ENCODE data around the gene TRMT10C. TPM values are rescaled to one million over a fixed set of nuclear protein-coding genes. Genes with fewer than 3 reads are reported as not detected.
"Not testable (repeated sequence)": the region's sequence is repeated elsewhere in the genome, so short reads cannot be mapped to it uniquely, and the experiment has no call there.

The TRMT10C gene
- total RNA-seq, 1 experiment from 2014 or later = 34.2 TPM

DNA sequence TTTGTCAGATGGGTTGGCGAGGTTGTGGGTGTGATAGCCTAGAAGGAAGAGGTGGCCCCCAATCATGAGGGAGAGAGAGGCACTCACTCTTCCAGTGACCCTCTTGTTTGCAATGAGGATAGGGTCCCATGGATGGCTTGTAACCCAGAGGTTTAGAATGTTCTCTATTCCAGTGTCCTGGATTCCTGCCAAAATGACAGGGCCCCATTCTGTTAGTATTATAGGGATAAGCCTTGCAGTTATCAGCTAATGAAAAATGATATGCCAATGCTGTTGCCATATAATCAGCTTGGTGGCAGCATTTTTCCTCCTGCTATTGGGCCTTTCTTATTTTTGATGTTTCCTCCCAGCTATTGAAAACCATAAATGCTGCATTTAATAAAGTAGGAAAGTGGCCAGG lies 25.4 kb upstream of the TRMT10C start:
- H3K36me3 ChIP-seq (ENCODE audit: low read depth) = no peaks in the 10 kb centered on the region
- CTCF ChIA-PET = no interaction called here
- H3K9me2 ChIP-seq (ENCODE audit: insufficient read depth) = no peaks in the 10 kb centered on the region
- no peaks in the 10 kb centered on the region for H3K79me2 ChIP-seq (ENCODE audit: low read depth)
- TF ChIP-seq, protein P1, sequence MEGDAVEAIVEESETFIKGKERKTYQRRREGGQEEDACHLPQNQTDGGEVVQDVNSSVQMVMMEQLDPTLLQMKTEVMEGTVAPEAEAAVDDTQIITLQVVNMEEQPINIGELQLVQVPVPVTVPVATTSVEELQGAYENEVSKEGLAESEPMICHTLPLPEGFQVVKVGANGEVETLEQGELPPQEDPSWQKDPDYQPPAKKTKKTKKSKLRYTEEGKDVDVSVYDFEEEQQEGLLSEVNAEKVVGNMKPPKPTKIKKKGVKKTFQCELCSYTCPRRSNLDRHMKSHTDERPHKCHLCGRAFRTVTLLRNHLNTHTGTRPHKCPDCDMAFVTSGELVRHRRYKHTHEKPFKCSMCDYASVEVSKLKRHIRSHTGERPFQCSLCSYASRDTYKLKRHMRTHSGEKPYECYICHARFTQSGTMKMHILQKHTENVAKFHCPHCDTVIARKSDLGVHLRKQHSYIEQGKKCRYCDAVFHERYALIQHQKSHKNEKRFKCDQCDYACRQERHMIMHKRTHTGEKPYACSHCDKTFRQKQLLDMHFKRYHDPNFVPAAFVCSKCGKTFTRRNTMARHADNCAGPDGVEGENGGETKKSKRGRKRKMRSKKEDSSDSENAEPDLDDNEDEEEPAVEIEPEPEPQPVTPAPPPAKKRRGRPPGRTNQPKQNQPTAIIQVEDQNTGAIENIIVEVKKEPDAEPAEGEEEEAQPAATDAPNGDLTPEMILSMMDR (conservative IDR thresholded peaks at IDR 0.05) = no peak
- no peak for TF ChIP-seq EZH2 (IDR thresholded peaks at IDR 0.05; ENCODE audit: low read depth)
- H3K4me2 ChIP-seq = no peak overlapping the region
- POLR2A ChIA-PET (ENCODE audit: unreplicated experiment) = no interaction called here
- no peak overlapping the region for H2AFZ ChIP-seq
- peaks cover 42% of the 10 kb centered on the region for H3K27me3 ChIP-seq (ENCODE audit: insufficient read depth, low read depth)
- H3F3A ChIP-seq (ENCODE audit: insufficient read depth, low read depth) = no peaks in the 10 kb centered on the region
- no TSS peak for BruUV-seq (replicated peaks)
- no peaks in the 10 kb centered on the region for H3K9me3 ChIP-seq (ENCODE audit: insufficient read depth, low read depth)
- intact Hi-C loops (cut with micrococcal nuclease; ENCODE audit: unreplicated experiment) = no loop called here
- no peaks in the 10 kb centered on the region for H4K20me1 ChIP-seq (ENCODE audit: insufficient read depth)
- H3K4me1 ChIP-seq (replicated peaks; ENCODE audit: insufficient read depth) = no peaks in the 10 kb centered on the region
- DNase-seq = no peak
- H3K4me3 ChIP-seq = no peak overlapping the region
- no peak overlapping the region for H3K27ac ChIP-seq

DNA sequence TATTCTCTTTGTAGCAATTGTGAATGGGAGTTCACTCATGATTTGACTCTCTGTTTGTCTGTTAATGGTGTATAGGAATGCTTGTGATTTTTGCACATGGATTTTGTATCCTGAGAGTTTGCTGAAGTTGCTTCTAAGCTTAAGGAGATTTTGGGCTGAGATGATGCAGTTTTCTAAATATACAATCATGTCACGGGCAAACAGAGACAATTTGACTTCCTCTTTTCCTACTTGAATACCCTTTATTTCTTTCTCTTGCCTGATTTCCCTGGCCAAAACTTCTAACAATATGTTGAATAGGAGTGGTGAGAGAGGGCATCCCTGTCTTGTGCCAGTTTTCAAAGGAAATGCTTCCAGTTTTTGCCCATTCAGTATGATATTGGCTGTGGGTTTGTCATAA lies 24.7 kb upstream of the TRMT10C start:
- BruUV-seq (replicated peaks); H3K79me2 ChIP-seq (ENCODE audit: low read depth); H3K27ac ChIP-seq; H3K4me1 ChIP-seq (replicated peaks; ENCODE audit: insufficient read depth); H3K4me3 ChIP-seq; H3K9me2 ChIP-seq (ENCODE audit: insufficient read depth); CTCF ChIA-PET; intact Hi-C loops (cut with micrococcal nuclease; ENCODE audit: unreplicated experiment); DNase-seq; H3K9me3 ChIP-seq (ENCODE audit: insufficient read depth, low read depth); POLR2A ChIA-PET (ENCODE audit: unreplicated experiment); H3K4me2 ChIP-seq; H2AFZ ChIP-seq; H3F3A ChIP-seq (ENCODE audit: insufficient read depth, low read depth); H3K36me3 ChIP-seq (ENCODE audit: low read depth); H4K20me1 ChIP-seq (ENCODE audit: insufficient read depth): not testable (repeated sequence)
- peaks cover 38% of the 10 kb centered on the region; the same call in 1 of the 2 replicates for H3K27me3 ChIP-seq (ENCODE audit: insufficient read depth, low read depth)

DNA sequence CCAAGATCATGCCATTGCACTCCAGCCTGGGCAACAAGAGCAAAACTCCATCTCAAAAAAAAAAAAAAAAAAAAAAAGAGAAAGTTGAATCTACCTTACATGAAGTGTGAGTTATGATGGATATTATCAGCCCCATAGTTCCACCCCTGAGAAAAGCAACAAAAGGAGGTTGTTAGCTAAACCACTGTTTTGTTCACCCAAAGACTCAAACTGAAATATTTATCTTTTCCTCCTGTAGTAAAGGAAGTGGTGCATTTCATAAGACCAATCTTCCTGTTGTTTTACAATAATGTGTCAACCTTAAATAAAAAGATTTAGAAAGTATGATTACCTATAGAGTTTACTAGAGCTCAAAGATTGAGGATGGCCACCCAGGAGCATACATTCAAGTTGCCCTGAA lies 18.7 kb upstream of the TRMT10C start:
- BruUV-seq (replicated peaks) = no TSS peak
- Histone ChIP-seq H3K27me3 (ENCODE audit: insufficient read depth, low read depth) (peaks cover 27% of the 10 kb centered on the region; the same call in 1 of the 2 replicates), H3K4me3 (no peak overlapping the region), H3K9me3 (ENCODE audit: insufficient read depth, low read depth) (no peaks in the 10 kb centered on the region), H3K36me3 (ENCODE audit: low read depth) (no peaks in the 10 kb centered on the region), H3K9me2 (ENCODE audit: insufficient read depth) (no peaks in the 10 kb centered on the region), H3K79me2 (ENCODE audit: low read depth) (no peaks in the 10 kb centered on the region), H4K20me1 (ENCODE audit: insufficient read depth) (no peaks in the 10 kb centered on the region), H3K27ac (no peak overlapping the region), H3F3A (ENCODE audit: insufficient read depth, low read depth) (no peaks in the 10 kb centered on the region), H3K4me2 (no peak overlapping the region), H3K4me1 (replicated peaks; ENCODE audit: insufficient read depth) (no peaks in the 10 kb centered on the region), H2AFZ (no peak overlapping the region)
- POLR2A ChIA-PET (ENCODE audit: unreplicated experiment) = no interaction called here
- TF ChIP-seq, protein P1 (conservative IDR thresholded peaks at IDR 0.05) = no peak
- TF ChIP-seq EZH2 (IDR thresholded peaks at IDR 0.05; ENCODE audit: low read depth) = no peak
- no peak for DNase-seq
- intact Hi-C loops (cut with micrococcal nuclease; ENCODE audit: unreplicated experiment) = no loop called here
- CTCF ChIA-PET = interaction anchor here (0.6 kb wide), 1 partner anchor 883 kb away, joined by 3 read pairs; no protein-coding TSS in a partner anchor

DNA sequence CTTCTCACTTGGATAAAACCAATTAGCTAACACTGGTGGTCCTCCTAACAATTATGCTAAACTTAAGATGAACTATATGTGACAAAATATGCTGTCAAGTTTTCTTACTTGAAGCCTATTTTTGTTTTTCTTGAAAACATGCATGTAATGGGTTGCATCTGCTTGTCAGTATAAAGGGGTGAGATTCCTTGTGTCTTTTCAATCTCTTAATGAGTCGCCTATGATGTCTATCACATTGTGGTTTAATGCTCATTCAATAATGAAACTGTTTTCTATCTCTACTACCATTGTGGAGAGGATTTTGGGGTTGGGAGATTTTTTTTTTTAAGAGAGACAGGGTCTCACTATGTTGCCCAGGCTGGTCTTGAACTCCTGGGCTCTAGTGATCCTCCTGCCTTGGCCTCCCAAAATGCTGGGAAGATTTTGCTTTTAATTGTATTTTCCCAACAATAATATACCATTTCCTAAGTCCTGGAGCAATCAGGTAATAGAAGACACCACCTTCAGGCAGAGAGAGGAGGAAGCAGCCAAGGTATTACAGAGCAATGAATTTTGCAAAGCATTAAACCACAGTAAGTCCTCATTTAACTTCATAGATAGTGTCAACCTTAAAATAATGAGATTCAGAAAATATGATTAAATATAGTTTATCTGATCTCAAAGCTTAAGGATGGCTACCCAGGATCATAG lies 17.4 kb upstream of the TRMT10C start:
- H3K4me3 ChIP-seq = no peak overlapping the region
- H3K4me1 ChIP-seq (replicated peaks; ENCODE audit: insufficient read depth) = no peaks in the 10 kb centered on the region
- no peak overlapping the region for H2AFZ ChIP-seq
- no peaks in the 10 kb centered on the region for H3F3A ChIP-seq (ENCODE audit: insufficient read depth, low read depth)
- no TSS peak for BruUV-seq (replicated peaks)
- H3K36me3 ChIP-seq (ENCODE audit: low read depth) = no peaks in the 10 kb centered on the region
- intact Hi-C loops (cut with micrococcal nuclease; ENCODE audit: unreplicated experiment) = no loop called here
- H3K79me2 ChIP-seq (ENCODE audit: low read depth) = no peaks in the 10 kb centered on the region
- ChIA-PET CTCF (interaction anchor here (0.6 kb wide), 1 partner anchor 227 kb away, joined by 4 read pairs; no protein-coding TSS in a partner anchor), POLR2A (ENCODE audit: unreplicated experiment) (no interaction called here)
- H3K9me3 ChIP-seq (ENCODE audit: insufficient read depth, low read depth) = no peaks in the 10 kb centered on the region
- H3K4me2 ChIP-seq = no peak overlapping the region
- no peak overlapping the region for H3K27ac ChIP-seq
- DNase-seq = no peak
- H3K9me2 ChIP-seq (ENCODE audit: insufficient read depth) = no peaks in the 10 kb centered on the region
- TF ChIP-seq, protein P1 (conservative IDR thresholded peaks at IDR 0.05) = peak; percentile 55; the same call in 1 of the 2 replicates
- TF ChIP-seq EZH2 (IDR thresholded peaks at IDR 0.05; ENCODE audit: low read depth) = no peak
- H4K20me1 ChIP-seq (ENCODE audit: insufficient read depth) = no peaks in the 10 kb centered on the region
- H3K27me3 ChIP-seq (ENCODE audit: insufficient read depth, low read depth) = peaks cover 18% of the 10 kb centered on the region; the same call in 1 of the 2 replicates

Data from PC-9 (cell line).